Measurements from ENCODE around the gene TRIP4. TPM values are rescaled to one million over a fixed set of nuclear protein-coding genes. Genes with fewer than 3 reads are reported as not detected.
A peak's percentile ranks its signal among the peaks of the same experiment; 100 is the strongest.
"Not testable (repeated sequence)": the region's sequence is repeated elsewhere in the genome, so short reads cannot be mapped to it uniquely, and the experiment has no call there.

The TRIP4 gene
- total RNA-seq, 1 experiment from 2014 or later = 28.5 TPM

DNA sequence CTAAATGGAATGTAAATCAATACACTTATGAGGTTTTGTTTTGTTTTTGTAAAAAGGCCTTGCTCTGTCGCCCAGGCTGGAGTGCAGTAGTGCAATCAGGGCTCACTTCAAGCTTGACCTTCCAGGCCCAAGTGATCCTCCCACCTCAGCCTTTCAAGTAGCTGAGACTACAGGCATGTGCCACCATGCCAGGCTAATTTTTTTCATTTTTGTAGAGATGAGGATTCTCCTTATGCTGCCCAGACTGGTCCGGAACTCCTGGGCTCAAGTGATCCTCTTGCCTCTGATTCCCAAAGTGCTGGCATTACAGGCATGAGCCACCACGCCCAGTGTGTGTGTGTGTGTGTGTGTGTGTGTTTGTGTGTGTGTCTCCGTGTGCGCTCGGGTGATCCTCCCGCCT, 1.3 kb upstream of the TRIP4 start:
- Mint-ChIP-seq H3K36me3 (ENCODE audit: insufficient read depth, unreplicated experiment) (peaks cover 26% of the 10 kb centered on the region), H3K9me3 (ENCODE audit: low read depth, unreplicated experiment) (no peaks in the 10 kb centered on the region), H3K4me1 (ENCODE audit: low read depth, unreplicated experiment) (peaks cover 27% of the 10 kb centered on the region), H3K27ac (ENCODE audit: unreplicated experiment) (no peak overlapping the region), H3K4me3 (ENCODE audit: low read depth, unreplicated experiment) (no peak overlapping the region), H3K27me3 (ENCODE audit: unreplicated experiment) (no peaks in the 10 kb centered on the region)
- CTCF ChIA-PET = interaction anchor here (0.6 kb wide), 1 partner anchor 76 kb away, joined by 4 read pairs; no protein-coding TSS in a partner anchor
- BruUV-seq (replicated peaks) = no TSS peak
- intact Hi-C loops (cut with micrococcal nuclease; ENCODE audit: unreplicated experiment) = no loop called here
- DNase-seq = no peak
- TF ChIP-seq, protein P1, sequence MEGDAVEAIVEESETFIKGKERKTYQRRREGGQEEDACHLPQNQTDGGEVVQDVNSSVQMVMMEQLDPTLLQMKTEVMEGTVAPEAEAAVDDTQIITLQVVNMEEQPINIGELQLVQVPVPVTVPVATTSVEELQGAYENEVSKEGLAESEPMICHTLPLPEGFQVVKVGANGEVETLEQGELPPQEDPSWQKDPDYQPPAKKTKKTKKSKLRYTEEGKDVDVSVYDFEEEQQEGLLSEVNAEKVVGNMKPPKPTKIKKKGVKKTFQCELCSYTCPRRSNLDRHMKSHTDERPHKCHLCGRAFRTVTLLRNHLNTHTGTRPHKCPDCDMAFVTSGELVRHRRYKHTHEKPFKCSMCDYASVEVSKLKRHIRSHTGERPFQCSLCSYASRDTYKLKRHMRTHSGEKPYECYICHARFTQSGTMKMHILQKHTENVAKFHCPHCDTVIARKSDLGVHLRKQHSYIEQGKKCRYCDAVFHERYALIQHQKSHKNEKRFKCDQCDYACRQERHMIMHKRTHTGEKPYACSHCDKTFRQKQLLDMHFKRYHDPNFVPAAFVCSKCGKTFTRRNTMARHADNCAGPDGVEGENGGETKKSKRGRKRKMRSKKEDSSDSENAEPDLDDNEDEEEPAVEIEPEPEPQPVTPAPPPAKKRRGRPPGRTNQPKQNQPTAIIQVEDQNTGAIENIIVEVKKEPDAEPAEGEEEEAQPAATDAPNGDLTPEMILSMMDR (IDR thresholded peaks at IDR 0.05; ENCODE audit: unreplicated experiment) = no peak

DNA sequence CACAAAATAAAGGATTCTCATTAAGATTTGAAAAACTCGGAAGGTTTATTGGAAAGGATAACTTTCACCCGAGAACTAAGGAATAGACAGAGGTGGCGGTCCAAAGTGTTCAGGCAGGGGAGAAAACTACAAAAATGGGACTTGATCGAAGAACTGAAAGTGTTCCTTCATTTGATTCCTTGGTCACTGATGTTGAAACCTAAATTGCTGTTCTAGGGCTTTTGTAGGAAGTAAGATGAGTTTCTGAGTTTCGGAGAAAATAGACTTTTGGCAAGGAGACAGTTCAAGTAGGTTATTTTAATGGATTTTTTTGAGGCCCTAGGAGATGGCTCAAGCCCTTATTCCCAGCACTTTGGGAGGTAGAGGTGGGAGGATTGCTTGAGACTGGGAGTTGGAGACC, 1.4 kb downstream of the TRIP4 start:
- H3K27me3 Mint-ChIP-seq (ENCODE audit: unreplicated experiment) = no peaks in the 10 kb centered on the region
- intact Hi-C loops (cut with micrococcal nuclease; ENCODE audit: unreplicated experiment) = no loop called here
- TF ChIP-seq, protein P1 (IDR thresholded peaks at IDR 0.05; ENCODE audit: unreplicated experiment) = no peak
- DNase-seq = no peak
- peaks cover 26% of the 10 kb centered on the region for H3K36me3 Mint-ChIP-seq (ENCODE audit: insufficient read depth, unreplicated experiment)
- peak overlapping the region; percentile 89 for H3K4me3 Mint-ChIP-seq (ENCODE audit: low read depth, unreplicated experiment)
- CTCF ChIA-PET = interaction anchor here (0.6 kb wide), 1 partner anchor 185 kb away, joined by 5 read pairs; no protein-coding TSS in a partner anchor
- H3K4me1 Mint-ChIP-seq (ENCODE audit: low read depth, unreplicated experiment) = peaks cover 17% of the 10 kb centered on the region
- H3K27ac Mint-ChIP-seq (ENCODE audit: unreplicated experiment) = peak overlapping the region; percentile 35
- BruUV-seq (replicated peaks) = no TSS peak
- no peaks in the 10 kb centered on the region for H3K9me3 Mint-ChIP-seq (ENCODE audit: low read depth, unreplicated experiment)

DNA sequence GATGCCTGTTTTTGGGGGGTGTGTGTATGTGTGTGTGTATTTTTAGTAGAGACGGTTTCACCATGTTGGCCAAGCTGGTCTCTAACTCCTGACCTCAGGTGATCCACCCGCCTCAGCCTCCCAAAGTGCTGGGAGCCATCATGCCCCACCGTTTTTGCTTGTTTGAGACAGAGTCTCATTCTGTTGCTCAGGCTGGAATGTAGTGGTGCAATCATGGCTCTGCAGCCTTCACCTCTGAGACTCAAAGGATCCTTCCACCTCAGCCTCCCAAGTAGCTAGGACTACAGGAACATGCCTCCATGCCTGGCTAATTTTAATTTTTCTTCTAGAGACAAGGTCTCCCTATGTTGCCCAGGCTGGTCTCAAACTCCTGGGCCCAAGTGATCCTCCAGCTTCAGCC, 4.8 kb downstream of the TRIP4 start:
- H3K4me3 Mint-ChIP-seq (ENCODE audit: low read depth, unreplicated experiment); CTCF ChIA-PET; H3K9me3 Mint-ChIP-seq (ENCODE audit: low read depth, unreplicated experiment); intact Hi-C loops (cut with micrococcal nuclease; ENCODE audit: unreplicated experiment); H3K27ac Mint-ChIP-seq (ENCODE audit: unreplicated experiment); BruUV-seq (replicated peaks); H3K27me3 Mint-ChIP-seq (ENCODE audit: unreplicated experiment); DNase-seq: not testable (repeated sequence)
- peaks cover 49% of the 10 kb centered on the region for H3K36me3 Mint-ChIP-seq (ENCODE audit: insufficient read depth, unreplicated experiment)
- H3K4me1 Mint-ChIP-seq (ENCODE audit: low read depth, unreplicated experiment) = peaks cover 16% of the 10 kb centered on the region

DNA sequence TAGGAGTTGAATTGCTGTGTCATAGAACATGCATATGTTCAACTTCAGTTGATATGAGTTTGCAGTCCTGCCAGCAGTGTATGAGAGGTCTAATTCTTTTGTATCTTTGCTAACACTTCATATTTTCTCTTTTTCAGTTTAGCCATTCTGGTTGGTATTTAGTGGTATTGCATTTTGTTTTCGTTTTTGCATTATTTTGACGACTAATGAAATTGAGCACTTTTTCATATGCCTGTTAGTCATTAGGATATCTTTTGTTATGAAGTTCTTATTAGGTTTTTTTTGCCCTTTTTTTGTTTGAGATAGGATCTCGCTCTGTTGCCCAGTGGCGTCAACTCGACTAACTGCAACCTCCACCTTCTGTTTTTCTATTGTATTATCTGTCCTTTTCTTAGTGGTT, 9.2 kb downstream of the TRIP4 start:
- CTCF ChIA-PET = no interaction called here
- Mint-ChIP-seq H3K27me3 (ENCODE audit: unreplicated experiment) (no peaks in the 10 kb centered on the region), H3K4me1 (ENCODE audit: low read depth, unreplicated experiment) (no peaks in the 10 kb centered on the region), H3K36me3 (ENCODE audit: insufficient read depth, unreplicated experiment) (peaks cover 68% of the 10 kb centered on the region), H3K27ac (ENCODE audit: unreplicated experiment) (no peak overlapping the region), H3K4me3 (ENCODE audit: low read depth, unreplicated experiment) (no peak overlapping the region), H3K9me3 (ENCODE audit: low read depth, unreplicated experiment) (no peaks in the 10 kb centered on the region)
- BruUV-seq (replicated peaks) = no TSS peak
- TF ChIP-seq, protein P1 (IDR thresholded peaks at IDR 0.05; ENCODE audit: unreplicated experiment) = no peak
- intact Hi-C loops (cut with micrococcal nuclease; ENCODE audit: unreplicated experiment) = no loop called here
- DNase-seq = no peak

DNA sequence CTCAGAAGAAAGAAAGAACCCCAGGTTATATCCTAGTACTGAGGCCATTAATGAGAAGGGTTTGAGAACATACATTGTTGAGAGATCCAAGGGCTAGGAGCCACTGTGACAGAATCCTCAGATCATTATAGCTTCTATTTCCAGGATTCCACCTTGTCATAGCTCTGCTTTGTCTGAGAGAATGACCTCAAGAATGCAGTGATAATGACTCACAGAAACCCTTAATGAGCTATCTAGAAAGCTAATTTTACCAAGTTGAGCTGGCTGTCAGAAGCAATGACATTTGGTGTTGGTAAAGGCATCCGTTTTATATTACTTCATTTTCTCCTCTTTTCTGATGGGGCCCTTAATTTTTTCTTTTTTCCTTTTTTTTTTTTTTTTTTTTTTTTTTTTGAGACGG, 10.9 kb downstream of the TRIP4 start:
- peaks cover 68% of the 10 kb centered on the region for H3K36me3 Mint-ChIP-seq (ENCODE audit: insufficient read depth, unreplicated experiment)
- CTCF ChIA-PET = interaction anchor here (0.5 to 0.8 kb wide), 5 partner anchors 49 to 1664 kb away, joined by 3 to 6 read pairs (median 3); no protein-coding TSS in a partner anchor
- no peak overlapping the region for H3K4me3 Mint-ChIP-seq (ENCODE audit: low read depth, unreplicated experiment)
- intact Hi-C loops (cut with micrococcal nuclease; ENCODE audit: unreplicated experiment) = no loop called here
- no peaks in the 10 kb centered on the region for H3K27me3 Mint-ChIP-seq (ENCODE audit: unreplicated experiment)
- H3K27ac Mint-ChIP-seq (ENCODE audit: unreplicated experiment) = no peak overlapping the region
- BruUV-seq (replicated peaks) = no TSS peak
- DNase-seq = no peak
- H3K9me3 Mint-ChIP-seq (ENCODE audit: low read depth, unreplicated experiment) = no peaks in the 10 kb centered on the region
- H3K4me1 Mint-ChIP-seq (ENCODE audit: low read depth, unreplicated experiment) = no peaks in the 10 kb centered on the region
- TF ChIP-seq, protein P1 (IDR thresholded peaks at IDR 0.05; ENCODE audit: unreplicated experiment) = no peak
